ENCODE results near the gene FOXP1.

Gene FOXP1

GRCh38 chr3:71586810-71587242, 3.3 kb upstream of the FOXP1 start:
- no peak for DNase-seq (ENCODE audit: low read depth)

- DNase-seq (ENCODE audit: low read depth): peak; percentile 16
Measured at GRCh38 chr3:71585887-71586809, 2.6 kb upstream of the FOXP1 start.

- DNase-seq (ENCODE audit: low read depth): no peak
Measured at GRCh38 chr3:71585131-71585530, 1.6 kb upstream of the FOXP1 start.

DNA sequence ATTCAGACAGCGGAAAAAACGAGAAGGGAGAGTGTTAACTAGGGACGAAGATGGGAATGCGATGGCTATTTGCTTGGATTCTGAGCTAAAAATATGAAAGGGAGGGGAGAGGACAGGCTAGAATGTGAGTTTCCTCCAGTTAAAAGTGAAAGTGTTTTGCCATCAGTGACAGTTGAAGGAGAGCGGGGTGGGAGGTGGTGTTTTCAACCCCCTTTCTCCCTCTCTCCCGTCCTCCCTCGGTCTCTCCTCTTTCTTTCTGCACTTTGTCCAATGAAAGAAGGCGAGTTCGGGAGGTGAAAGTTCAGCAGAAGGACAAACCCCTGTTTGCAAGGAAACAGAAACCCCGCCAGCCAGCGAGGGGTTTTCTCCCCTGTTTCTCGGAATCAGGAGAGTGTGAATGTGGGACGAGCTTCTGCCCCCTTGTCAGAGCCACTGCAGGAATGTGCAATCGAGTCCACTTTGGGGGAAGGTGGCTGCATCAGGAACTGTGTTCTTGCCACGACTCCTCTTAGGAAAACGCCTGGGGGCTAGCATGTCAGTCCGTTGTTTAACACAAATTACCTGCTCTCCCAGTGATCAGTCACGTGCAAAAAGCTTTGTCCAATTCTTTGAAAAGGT, 975 bp upstream of the FOXP1 start:
- DNase-seq (ENCODE audit: low read depth): peak; percentile 1

GRCh38 chr3:71582612-71583565, 639 bp downstream of the FOXP1 start:
- peak; percentile 40 for DNase-seq (ENCODE audit: low read depth)

GRCh38 chr3:71582036-71582611, 1.4 kb downstream of the FOXP1 start:
- peak; percentile 19 for DNase-seq (ENCODE audit: low read depth)

DNA sequence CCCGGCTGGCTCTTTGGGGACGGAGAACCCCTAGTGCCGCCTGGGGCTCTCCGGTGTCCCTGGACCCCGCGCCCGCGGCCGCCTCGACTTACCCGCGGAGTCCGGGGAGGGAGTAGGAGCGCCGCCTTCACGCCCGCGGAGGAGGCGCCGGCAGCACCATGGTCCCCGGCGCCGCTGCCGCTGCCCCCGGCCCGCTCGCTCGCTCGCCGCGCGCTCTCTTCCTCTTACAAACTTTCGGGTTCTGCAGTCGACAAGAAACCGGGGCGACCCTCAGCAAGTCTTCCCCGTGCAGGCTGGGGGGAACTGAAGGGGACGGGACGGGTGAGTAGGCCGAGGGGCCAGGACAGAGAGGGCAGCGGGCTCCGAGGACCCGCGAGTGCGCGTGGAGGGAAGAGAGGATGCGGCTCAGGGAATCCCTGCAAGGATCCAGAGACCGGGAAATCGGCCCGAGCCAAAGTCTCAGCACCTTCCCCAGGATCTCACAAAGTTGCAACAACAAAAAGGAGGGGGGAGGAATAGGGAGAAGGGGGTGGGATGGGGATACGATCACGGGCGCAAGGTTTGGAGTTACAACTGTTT, 2.0 kb downstream of the FOXP1 start:
- peak; percentile 3 for DNase-seq (ENCODE audit: low read depth)

- no peak for DNase-seq (ENCODE audit: low read depth)
Measured at GRCh38 chr3:71580636-71581456, 2.7 kb downstream of the FOXP1 start.

DNA sequence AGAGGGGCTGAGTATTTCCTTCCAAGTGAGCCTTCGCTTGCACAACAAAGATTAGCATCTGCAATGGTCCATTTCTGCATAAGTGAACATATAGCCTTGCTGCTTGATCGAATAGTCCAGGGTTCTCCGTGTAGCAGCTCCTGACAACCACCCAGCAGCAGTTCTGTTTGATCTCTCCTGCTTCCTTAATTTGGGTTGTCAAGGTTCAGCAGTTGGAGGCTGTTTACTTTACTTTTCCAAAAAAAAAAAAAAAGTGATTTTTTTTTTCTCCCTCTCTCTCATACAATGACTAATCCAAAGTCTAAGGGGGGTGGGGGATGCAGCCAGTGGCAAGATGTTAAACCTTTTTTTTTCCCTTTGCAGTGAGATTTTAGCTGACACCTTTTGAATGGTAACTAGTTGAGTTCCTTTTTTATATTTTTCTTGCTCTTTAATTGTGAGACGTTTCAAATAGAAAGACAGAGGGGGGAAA, 3.6 kb downstream of the FOXP1 start:
- no peak for DNase-seq (ENCODE audit: low read depth)

- DNase-seq (ENCODE audit: low read depth): no peak
Measured at GRCh38 chr3:71579326-71579934, 4.1 kb downstream of the FOXP1 start.

DNA sequence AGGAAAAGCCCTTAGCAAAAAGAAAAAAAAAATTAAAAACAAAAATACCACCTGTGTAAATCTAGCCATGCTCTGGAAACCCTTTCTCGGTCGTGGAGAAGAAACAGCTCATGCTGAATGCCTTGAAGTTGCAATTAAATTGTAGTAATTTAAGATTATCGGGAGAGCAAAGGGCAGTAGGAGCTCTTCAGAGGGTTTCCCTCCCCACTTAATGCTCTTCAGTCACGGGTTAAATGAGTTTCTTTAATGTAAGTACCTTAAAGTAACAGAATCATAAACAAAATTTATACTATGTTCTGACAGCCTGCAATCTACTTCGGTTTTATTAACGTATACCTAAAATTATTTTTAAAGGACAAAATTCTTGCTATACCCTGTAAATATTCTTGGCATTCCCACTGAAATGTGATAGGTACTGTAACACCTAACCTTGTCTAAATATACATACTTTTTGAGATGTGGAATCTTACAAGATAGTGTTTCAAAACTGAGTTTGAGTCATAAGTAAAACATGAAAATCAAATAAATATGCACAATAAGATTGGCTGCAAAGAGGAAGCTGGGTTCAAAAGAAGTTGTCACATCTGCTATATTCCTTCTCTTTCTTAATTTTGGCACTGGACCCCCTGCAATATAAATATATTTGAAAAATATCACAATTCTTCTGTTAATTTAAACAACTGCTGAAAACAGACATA, 5.3 kb downstream of the FOXP1 start:
- DNase-seq (ENCODE audit: low read depth): no peak

DNA sequence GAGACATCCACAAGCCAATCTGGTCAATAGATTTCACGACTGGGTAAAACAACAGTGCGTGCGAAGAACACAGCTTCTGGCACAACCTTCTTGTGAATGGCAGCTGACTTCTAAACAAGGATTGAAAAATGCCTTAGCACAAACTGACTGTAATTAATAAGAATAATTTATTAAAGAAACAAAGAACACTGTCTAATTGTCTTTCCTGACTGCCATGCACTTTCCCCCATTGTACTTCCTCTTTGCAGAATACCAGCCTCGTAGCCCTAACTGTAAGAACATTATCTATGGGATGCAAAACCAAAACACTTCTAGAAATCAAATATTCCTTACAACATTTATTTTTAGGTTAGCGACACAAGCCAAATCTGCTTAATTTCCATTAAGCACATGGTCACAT, 6.5 kb downstream of the FOXP1 start:
- DNase-seq (ENCODE audit: low read depth): no peak

GRCh38 chr3:71575433-71575832, 8.1 kb downstream of the FOXP1 start:
- no peak for DNase-seq (ENCODE audit: low read depth)

GRCh38 chr3:71573181-71573580, 10.3 kb downstream of the FOXP1 start:
- no peak for DNase-seq (ENCODE audit: low read depth)

GRCh38 chr3:71570546-71570945, 13.0 kb downstream of the FOXP1 start:
- DNase-seq (ENCODE audit: low read depth): no peak

DNA sequence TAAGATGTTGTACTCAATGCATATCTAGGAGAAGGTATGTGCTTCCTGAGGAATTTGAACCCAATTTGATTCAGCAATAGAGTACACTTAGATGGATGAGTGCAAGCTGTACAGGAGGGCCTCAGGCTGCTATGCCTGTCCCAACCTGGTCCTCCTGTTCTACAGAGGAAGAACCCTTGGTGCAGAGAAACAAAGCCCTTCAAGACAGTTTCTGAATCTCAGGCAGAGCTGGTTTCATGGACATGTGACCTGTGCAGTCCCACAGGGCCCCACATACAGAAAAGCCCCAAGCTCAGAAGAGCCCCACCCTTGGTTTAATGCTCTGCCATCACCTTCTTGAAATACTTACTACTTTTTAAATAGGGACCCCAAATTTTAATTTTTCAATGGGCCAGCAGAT, 15.3 kb downstream of the FOXP1 start:
- DNase-seq (ENCODE audit: low read depth): no peak

GRCh38 chr3:71566776-71567175, 16.8 kb downstream of the FOXP1 start:
- DNase-seq (ENCODE audit: low read depth): no peak

DNA sequence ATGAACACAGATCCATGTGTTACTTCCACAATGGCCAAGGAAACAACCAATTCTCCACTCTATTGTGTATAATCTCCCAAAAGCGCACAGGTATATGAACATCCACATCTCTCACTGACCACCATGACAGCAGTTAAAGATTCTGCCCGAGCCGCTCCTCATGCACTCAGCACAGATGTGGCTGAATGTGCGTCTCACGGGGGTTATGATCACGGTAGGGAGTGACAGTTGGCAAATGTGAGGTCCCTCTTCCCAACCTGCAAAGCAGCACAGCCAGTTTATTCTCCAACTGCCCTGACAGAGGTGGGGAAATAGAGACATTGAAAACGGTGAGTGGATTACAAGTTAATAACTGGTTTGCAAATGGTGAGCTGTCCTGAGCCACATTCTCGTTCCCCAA, 17.6 kb downstream of the FOXP1 start:
- DNase-seq (ENCODE audit: low read depth): no peak

DNA sequence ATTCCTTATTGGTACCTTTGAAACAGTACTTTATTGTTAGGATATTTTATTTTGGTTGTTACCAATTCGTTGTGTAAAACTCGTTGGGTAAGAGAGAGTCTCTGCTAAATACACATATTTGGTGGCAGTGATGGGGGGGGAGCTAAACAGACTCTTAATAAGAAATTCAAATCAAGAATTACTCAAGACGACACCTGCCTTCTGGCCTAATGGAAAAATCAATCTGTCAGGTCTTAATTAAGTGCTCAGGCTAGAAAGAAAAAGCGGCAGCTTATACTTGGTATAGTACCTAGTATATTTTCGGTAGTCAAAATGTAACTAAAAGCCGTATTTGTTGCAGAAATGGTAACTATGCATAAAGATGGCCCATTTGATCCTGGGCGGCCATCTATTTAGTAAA, 18.2 kb downstream of the FOXP1 start:
- no peak for DNase-seq (ENCODE audit: low read depth)

All from stimulated activated CD8-positive, alpha-beta memory T cell treated with anti-CD3 and anti-CD28 coated beads, Interleukin-12 subunit alpha, Interleukin-12 subunit beta, amount 100 ng/mL, for 1 hour (primary cell).